Measurements from ENCODE around the gene U2SURP. TPM values are rescaled to one million over a fixed set of nuclear protein-coding genes. Genes with fewer than 3 reads are reported as not detected.

Gene U2SURP
- total RNA-seq, 4 donors from 2014 or later, result 92.4 to 104 (median 95.6) TPM

- Histone ChIP-seq H3K27me3 (no peaks in the 10 kb centered on the region), H3K4me1 (no peaks in the 10 kb centered on the region), H3K27ac (no peak overlapping the region), H3K36me3 (no peaks in the 10 kb centered on the region), H3K9me3 (no peaks in the 10 kb centered on the region), H3K4me3 (no peak overlapping the region)
- DNase-seq (ENCODE audit: low spot score in 2 of 2), result no peak
- TF ChIP-seq EP300 (IDR thresholded peaks at IDR 0.05) (no peak), POLR2A (IDR thresholded peaks at IDR 0.05) (no peak)
- TF ChIP-seq, protein P1, sequence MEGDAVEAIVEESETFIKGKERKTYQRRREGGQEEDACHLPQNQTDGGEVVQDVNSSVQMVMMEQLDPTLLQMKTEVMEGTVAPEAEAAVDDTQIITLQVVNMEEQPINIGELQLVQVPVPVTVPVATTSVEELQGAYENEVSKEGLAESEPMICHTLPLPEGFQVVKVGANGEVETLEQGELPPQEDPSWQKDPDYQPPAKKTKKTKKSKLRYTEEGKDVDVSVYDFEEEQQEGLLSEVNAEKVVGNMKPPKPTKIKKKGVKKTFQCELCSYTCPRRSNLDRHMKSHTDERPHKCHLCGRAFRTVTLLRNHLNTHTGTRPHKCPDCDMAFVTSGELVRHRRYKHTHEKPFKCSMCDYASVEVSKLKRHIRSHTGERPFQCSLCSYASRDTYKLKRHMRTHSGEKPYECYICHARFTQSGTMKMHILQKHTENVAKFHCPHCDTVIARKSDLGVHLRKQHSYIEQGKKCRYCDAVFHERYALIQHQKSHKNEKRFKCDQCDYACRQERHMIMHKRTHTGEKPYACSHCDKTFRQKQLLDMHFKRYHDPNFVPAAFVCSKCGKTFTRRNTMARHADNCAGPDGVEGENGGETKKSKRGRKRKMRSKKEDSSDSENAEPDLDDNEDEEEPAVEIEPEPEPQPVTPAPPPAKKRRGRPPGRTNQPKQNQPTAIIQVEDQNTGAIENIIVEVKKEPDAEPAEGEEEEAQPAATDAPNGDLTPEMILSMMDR (IDR thresholded peaks at IDR 0.05), result no peak
- 89 to 93% methylated on average over 15 to 17 of the region's 17 CpGs for WGBS, 2 donors
Measured at GRCh38 chr3:143084856-143085731, 83.7 kb downstream of the U2SURP start.

DNA sequence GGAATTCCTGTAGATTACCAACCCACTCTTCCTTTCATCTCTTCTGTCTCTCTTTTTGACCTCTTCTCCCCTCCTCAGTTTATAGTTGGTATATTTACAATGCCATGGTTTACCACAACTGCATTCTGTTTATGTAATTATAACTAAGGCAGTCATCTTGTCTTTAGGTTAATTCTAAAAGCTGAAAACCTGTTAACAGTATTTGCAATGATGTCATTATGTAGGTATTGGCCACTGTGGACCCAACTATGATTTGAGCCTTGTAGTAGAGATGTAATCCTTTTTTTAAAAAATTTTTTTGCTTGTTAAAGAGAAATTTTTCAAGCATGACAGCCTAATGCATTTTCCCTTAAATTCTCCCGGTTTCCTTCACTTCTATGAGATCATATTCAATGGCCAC lies 87.5 kb downstream of the U2SURP start:
- Histone ChIP-seq H3K4me1 (no peaks in the 10 kb centered on the region), H3K9me3 (no peaks in the 10 kb centered on the region), H3K27ac (no peak overlapping the region), H3K4me3 (no peak overlapping the region), H3K36me3 (no peaks in the 10 kb centered on the region), H3K27me3 (no peaks in the 10 kb centered on the region)
- no peak for DNase-seq (ENCODE audit: low spot score in 2 of 2)
- WGBS, 2 donors, result 83 to 86% methylated on average over 1 of the region's 1 CpG
- no peak for TF ChIP-seq POLR2A (IDR thresholded peaks at IDR 0.05)
- TF ChIP-seq, protein P1 (IDR thresholded peaks at IDR 0.05), result no peak

- TF ChIP-seq POLR2A (IDR thresholded peaks at IDR 0.05) (no peak), EP300 (IDR thresholded peaks at IDR 0.05) (no peak)
- TF ChIP-seq, protein P1 (IDR thresholded peaks at IDR 0.05), result no peak
- Histone ChIP-seq H3K36me3 (no peaks in the 10 kb centered on the region), H3K4me1 (no peaks in the 10 kb centered on the region), H3K9me3 (no peaks in the 10 kb centered on the region), H3K27me3 (no peaks in the 10 kb centered on the region), H3K27ac (no peak overlapping the region), H3K4me3 (no peak overlapping the region)
- WGBS, 2 donors, result 93 to 97% methylated on average over 4 of the region's 4 CpGs
- DNase-seq (ENCODE audit: low spot score in 2 of 2), result no peak
Measured at GRCh38 chr3:143089965-143090364, 88.6 kb downstream of the U2SURP start.

DNA sequence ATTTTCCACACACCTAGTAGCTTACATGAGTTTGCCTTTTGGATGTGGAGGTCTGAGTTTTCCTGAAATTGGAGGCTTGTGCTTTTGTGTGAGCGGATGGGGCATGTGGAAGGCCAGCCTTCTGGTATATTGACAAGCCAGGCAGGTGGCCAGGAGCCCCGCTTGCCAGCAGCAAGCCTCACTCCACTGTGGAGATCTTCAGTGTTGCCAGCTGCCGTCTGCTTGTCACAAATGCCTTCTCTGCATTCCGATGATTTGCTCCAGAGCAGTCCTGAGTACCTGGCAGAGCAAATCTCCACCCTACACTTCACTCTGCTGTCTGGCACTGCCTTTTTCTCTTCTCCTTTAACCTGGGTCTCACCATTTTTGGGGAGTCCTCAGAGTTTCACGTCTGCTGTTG lies 89.1 kb downstream of the U2SURP start:
- WGBS, 2 donors, result 62 to 68% methylated on average over 5 of the region's 5 CpGs
- H3K36me3 ChIP-seq, result no peaks in the 10 kb centered on the region
- H3K4me1 ChIP-seq, result no peaks in the 10 kb centered on the region
- no peak for DNase-seq (ENCODE audit: low spot score in 2 of 2)
- H3K27me3 ChIP-seq, result no peaks in the 10 kb centered on the region
- TF ChIP-seq POLR2A (IDR thresholded peaks at IDR 0.05) (no peak), EP300 (IDR thresholded peaks at IDR 0.05) (no peak)
- TF ChIP-seq, protein P1 (IDR thresholded peaks at IDR 0.05), result no peak
- no peak overlapping the region for H3K4me3 ChIP-seq
- H3K9me3 ChIP-seq, result no peaks in the 10 kb centered on the region
- no peak overlapping the region for H3K27ac ChIP-seq

GRCh38 chr3:143090976-143091837 lies 89.8 kb downstream of the U2SURP start:
- no peak for TF ChIP-seq POLR2A (IDR thresholded peaks at IDR 0.05)
- TF ChIP-seq EP300 (IDR thresholded peaks at IDR 0.05), result no peak
- TF ChIP-seq, protein P1 (IDR thresholded peaks at IDR 0.05), result no peak
- WGBS, 2 donors, result 91 to 93% methylated on average over 9 of the region's 9 CpGs
- Histone ChIP-seq H3K4me1 (no peaks in the 10 kb centered on the region), H3K9me3 (no peaks in the 10 kb centered on the region), H3K27me3 (no peaks in the 10 kb centered on the region), H3K36me3 (no peaks in the 10 kb centered on the region), H3K4me3 (no peak overlapping the region), H3K27ac (no peak overlapping the region)
- no peak for DNase-seq (ENCODE audit: low spot score in 2 of 2)
